ENCODE results near the gene IL3.
A peak's percentile ranks its signal among the peaks of the same experiment; 100 is the strongest.

IL3 gene

GRCh38 chr5:132057498-132058255, 2.8 kb upstream of the IL3 start:
- no peak for DNase-seq

- no peak for DNase-seq
These were observed 1.8 kb upstream of the IL3 start for GRCh38 chr5:132058646-132059042.

DNA sequence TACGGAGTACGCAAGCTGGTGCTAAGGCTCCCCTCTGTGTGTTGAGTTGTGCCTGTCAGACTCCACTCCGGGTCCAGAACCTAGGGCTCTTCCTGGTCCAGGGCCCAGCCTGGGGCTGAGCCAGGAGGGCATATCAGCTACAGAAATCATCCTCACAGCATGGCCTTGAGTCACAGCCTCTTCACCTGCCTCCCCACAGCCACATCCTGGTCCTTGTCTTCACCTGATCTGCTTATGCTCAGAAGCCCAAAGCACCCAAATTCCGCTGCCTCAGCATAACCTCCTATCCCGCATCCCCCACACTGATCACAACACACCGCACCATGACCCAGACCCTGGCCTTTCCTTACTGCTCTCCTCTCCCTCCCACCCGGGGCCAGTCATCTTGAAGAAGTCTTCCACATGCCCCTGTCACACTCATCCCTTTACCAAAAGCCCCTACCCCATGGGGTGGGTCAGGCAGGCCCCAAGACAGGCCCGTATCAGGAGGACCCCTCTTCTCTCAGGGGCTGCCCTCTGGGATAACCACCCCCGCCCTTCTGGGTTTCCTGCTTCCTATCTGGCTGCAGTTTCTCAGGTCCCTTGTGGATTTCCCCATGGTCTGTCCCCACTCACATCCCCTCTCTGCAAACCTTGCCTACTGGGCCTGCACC, 1.3 kb upstream of the IL3 start:
- no peak for DNase-seq

- no peak for DNase-seq
These were observed 557 bp upstream of the IL3 start for GRCh38 chr5:132059696-132060500.

GRCh38 chr5:132063090-132063911, 2.8 kb downstream of the IL3 start:
- peak; percentile 3 for DNase-seq

DNA sequence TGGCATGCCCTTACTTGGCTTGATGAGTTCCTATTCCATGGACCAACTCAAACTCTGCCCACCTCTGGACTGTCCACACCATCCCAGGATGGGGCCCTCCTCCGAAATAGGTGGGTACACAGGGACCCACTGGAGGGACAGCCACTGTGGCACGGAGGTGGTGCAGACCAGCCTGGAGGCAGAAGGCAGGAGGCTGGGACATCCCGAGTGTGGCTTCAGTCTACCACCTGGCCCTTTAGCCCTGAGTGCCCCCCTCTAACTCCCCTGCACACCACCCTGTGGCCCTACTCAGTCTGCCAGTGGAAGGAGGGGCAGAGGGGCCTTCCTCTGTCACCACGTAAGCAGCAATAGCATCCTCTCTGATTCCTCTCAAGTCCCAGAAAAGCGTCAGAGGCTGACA, 3.7 kb downstream of the IL3 start:
- DNase-seq: no peak

GRCh38 chr5:132064738-132065331, 4.4 kb downstream of the IL3 start:
- peak; percentile 35 for DNase-seq

DNA sequence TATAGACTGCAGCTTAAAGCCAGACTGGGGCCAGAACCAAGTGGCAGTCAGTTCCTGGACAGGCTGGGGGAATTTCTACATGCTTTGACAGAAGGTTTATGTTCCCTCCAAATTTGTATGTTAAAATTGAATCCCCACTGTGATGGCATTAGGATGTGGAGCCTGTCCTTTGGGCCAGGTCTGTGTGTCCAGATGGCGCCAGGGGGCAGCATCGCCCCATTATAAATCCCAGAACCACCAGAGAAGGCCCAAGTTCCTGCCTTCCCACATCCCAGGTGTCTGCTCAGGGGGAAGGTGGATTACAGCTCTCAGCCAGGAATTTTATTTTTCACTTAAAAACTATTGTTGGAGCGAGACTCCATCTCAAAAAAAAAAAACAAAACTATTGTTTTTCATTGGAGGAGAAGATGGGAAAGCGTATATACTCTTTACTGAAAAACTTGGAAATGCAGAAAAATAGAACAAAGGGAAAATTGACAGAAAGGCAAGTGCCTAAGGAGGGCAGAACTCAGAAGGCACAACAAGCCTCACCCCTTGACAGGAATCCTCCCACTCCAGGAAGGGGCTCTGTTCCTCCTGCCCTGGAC, 5.0 kb downstream of the IL3 start:
- peak; percentile 0 for DNase-seq

DNA sequence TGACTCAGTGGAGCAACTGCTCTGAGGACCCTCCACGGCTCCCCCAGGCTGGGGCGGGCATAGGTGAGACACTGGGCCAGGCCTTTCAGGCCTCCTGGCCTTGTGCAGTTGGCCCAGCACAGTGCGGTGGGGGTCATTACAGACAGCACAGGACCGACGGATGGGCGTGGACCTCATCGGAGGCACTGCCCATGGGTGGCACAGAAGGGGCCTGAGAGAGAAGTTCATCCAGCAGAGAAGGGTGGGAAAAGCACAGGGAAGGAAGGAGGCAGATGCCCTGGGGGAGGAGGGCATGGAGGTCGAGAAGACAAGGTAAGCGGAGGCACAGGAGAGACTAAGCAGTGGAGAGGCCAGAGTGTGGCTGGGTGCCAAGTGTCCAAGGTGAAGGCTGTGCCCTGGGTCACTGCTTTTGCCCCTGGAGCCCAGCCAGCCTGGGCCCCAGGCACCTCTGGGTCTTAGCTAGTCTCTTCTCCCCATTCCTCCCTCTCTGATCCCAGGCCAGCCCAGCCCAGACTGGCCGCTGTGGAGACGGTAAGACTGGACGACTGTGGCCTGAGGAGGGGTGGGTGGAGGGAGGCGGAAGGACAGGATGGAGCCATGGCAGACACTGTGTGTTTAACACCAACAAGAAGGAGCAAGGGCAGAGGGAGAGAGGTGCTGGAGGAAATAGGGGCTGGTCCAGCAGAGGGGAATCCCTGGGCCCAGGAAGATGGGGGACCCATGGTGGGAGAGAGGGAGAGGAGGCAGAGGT, 5.7 kb downstream of the IL3 start:
- DNase-seq: no peak

DNA sequence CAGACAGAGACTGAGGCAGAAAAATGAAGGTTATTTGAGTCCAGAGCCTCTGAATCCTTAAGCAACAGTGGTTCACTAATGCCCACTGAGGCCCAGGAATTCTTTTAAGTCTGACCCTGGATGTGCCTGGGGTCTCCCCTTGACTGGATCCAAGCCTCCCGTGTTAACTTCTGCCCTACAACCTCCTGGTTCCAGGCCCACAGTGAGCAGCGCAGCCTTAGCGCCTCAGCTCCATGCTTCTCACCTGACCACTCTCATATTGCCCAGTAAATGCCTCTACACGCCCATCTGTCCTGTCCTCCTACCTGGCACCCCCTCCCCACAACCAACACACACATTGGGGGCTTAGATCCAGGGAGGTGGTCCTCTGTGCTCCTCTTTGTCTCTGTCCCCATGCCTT, 6.4 kb downstream of the IL3 start:
- DNase-seq: no peak

DNA sequence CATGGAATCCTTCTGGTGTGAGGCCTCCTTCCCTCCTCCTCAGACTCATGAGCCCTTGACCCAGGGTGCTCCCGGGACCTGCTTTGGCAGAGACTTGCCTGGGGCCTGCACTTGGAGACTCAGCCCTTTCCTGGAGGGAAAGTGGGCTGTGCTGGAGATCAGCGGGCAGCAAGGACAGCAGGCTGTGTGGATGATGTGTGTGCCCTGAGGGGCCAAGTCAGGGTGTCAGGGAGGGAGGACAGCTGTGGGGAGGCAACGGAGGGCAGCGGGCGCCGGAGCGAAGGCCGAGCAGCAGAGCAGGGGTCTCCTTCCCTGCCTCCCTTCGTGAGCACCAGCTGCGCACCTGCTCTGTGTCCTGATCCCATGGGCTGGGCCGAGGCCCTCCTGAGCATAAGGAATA, 7.0 kb downstream of the IL3 start:
- no peak for DNase-seq

GRCh38 chr5:132067941-132068808, 7.7 kb downstream of the IL3 start:
- DNase-seq: no peak

- DNase-seq: no peak
These were observed 9.1 kb downstream of the IL3 start for GRCh38 chr5:132069561-132069960.

GRCh38 chr5:132069994-132070393, 9.5 kb downstream of the IL3 start:
- DNase-seq: no peak

DNA sequence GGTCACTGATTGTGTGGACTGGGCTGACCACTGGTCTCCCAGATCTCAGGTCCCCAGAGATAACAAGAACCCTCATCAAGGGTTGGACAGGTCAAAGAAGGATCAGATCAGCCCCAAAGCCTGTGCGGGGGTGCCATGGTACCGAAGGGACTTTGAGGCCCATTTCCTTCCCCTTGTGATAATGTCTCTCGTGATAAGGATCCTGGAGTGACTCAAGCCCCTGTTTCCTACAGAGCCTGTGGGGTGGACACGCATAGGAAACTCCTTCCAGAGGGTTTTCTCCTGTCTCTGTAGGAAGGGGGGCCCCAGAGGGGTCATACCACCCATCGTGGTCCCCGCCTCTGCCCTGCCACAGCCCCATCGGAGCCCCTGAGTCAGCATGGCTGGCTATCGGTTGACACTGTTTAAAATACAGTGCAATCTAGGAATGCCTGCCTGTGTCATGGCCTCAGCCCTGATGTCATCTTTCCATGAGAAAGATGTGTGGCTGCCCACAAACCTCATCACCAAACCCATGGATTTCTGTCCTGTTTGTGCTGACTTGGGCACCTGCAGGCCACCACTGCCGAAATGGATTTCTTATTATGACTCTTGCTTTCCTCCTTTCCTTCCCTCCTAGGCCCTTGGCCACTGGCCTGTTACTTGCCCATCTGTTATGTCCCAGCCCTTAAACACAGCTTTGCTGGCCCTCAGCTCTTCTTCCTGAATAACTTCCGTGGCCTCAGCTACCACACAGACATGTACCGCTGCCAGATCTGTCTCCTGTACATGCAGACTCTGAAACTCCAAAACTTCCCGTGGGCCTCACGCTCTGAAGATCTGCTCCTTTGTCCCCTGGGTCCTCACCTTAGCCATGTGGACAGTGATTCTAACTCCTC, 10.2 kb downstream of the IL3 start:
- DNase-seq: no peak

DNA sequence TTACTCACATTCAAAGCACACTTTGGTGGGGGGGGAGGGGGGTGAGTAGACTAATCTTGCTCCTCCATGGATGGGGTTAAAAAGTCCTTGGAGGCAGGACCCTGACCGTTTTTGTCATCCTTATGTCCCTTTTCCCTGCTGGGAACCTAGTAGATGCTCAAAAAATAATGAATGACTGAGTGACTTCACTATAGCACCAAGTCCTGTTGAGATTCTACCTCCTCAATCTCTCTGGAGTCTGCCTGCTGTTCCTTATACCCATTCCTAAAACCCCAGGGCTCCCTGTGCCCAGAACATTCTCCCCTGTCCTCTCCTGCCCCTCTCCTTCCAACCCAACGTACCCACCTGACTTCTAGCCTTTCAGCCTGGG, 10.9 kb downstream of the IL3 start:
- no peak for DNase-seq

GRCh38 chr5:132072070-132072469, 11.6 kb downstream of the IL3 start:
- DNase-seq: no peak

GRCh38 chr5:132072528-132072927, 12.1 kb downstream of the IL3 start:
- no peak for DNase-seq

- no peak for DNase-seq
These were observed 13.0 kb downstream of the IL3 start, which contains the start of gene CSF2 for GRCh38 chr5:132073231-132074013. Gene CSF2 (plus strand): TSS chr5:132073789. CDS start chr5:132073824, 35 bp downstream.
